SK-N-SH (cell line): Measurements from ENCODE around the gene NPTX1.

Experiments
- EZH2phosphoT487 ChIP-seq: fragments of 200-600 bp; sonication (generic); IDR thresholded peaks from 2 replicates; pipeline ENCODE4 v1.6.1; 2017; ENCODE audit warnings: low read depth, mixed run types, mild to moderate bottlenecking, antibody characterized with exemption, moderate library complexity, borderline replicate concordance
- FOXJ3 ChIP-seq: sonication (generic); formaldehyde crosslinking; IDR thresholded peaks from 2 replicates; pipeline ENCODE4 v1.5.1; 2020; ENCODE audit warnings: mild to moderate bottlenecking, missing genetic modification reagents
- FOXM1 ChIP-seq: IDR thresholded peaks from 2 replicates; pipeline ENCODE4 v1.4.0; 2012; ENCODE audit warnings: low read depth, mild to moderate bottlenecking
- GABPA ChIP-seq: IDR thresholded peaks from 2 replicates; pipeline ENCODE4 v1.4.0; 2012; ENCODE audit warnings: low read depth, mild to moderate bottlenecking
- GATA2 ChIP-seq: sonication (generic); formaldehyde crosslinking; IDR thresholded peaks from 2 replicates; pipeline ENCODE4 v1.5.0; 2020; ENCODE audit warnings: mild to moderate bottlenecking, missing genetic modification reagents
- MXI1 ChIP-seq: IDR thresholded peaks from 2 replicates; pipeline ENCODE4 v1.6.1; 2012; ENCODE audit warnings: mild to moderate bottlenecking, low read depth, low read length, improper control_type of control experiment
- RAD21 ChIP-seq: IDR thresholded peaks from 2 replicates; pipeline ENCODE4 v1.6.1; 2012; ENCODE audit warnings: mild to moderate bottlenecking, low read length
- RCOR1 ChIP-seq: fragments of 150-350 bp; IDR thresholded peaks from 2 replicates; pipeline ENCODE4 v1.6.1; 2017; ENCODE audit warnings: antibody characterized with exemption, low read length
- SMC3 ChIP-seq: IDR thresholded peaks from 2 replicates; pipeline ENCODE4 v1.6.1; 2012; ENCODE audit warnings: low read depth, low read length, improper control_type of control experiment
- TF ChIP-seq, protein P1 (sequence below): fragments of 200-600 bp; sonication (generic); IDR thresholded peaks from 2 replicates; pipeline ENCODE4 v1.6.1; 2017; ENCODE audit warnings: antibody characterized with exemption, mild to moderate bottlenecking, moderate library complexity
- TF ChIP-seq, protein P2 (sequence below): IDR thresholded peaks from 2 replicates; pipeline ENCODE4 v1.4.0; 2012; ENCODE audit warnings: low read depth

DNA sequence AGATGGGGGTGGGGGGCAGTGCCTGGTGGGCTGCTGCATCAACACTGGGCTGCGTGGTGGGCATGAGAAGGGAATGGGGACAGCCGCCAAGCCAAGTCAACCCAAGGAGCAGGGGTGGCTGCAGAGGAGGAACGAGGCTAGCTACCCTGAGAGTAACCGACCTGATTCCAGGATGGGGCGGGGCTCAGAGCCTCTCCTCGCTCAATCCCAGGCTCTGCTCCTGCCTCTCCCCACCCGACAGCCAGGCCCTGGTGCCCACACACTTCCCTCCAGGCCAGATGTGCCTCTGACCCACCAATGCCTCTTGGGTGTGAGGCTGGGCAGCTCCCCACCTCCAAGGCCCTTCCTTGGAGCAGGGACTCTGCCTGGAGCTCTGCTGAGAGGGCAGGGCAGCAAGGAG, 2.7 kb downstream of the NPTX1 start:
- TF ChIP-seq MXI1 (no peak), GABPA (no peak), FOXJ3 (CRISPR knock-in tag) (no peak), GATA2 (no peak), RAD21 (no peak), EZH2phosphoT487 (no peak), SMC3 (no peak), RCOR1 (no peak), FOXM1 (no peak)
- TF ChIP-seq, protein P1, sequence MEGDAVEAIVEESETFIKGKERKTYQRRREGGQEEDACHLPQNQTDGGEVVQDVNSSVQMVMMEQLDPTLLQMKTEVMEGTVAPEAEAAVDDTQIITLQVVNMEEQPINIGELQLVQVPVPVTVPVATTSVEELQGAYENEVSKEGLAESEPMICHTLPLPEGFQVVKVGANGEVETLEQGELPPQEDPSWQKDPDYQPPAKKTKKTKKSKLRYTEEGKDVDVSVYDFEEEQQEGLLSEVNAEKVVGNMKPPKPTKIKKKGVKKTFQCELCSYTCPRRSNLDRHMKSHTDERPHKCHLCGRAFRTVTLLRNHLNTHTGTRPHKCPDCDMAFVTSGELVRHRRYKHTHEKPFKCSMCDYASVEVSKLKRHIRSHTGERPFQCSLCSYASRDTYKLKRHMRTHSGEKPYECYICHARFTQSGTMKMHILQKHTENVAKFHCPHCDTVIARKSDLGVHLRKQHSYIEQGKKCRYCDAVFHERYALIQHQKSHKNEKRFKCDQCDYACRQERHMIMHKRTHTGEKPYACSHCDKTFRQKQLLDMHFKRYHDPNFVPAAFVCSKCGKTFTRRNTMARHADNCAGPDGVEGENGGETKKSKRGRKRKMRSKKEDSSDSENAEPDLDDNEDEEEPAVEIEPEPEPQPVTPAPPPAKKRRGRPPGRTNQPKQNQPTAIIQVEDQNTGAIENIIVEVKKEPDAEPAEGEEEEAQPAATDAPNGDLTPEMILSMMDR: no peak
- TF ChIP-seq, protein P2, sequence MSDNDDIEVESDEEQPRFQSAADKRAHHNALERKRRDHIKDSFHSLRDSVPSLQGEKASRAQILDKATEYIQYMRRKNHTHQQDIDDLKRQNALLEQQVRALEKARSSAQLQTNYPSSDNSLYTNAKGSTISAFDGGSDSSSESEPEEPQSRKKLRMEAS: no peak
